Measurements from ENCODE around the gene UBQLN1. TPM values are rescaled to one million over a fixed set of nuclear protein-coding genes. Genes with fewer than 3 reads are reported as not detected.
A peak's percentile ranks its signal among the peaks of the same experiment; 100 is the strongest.
"Not testable (repeated sequence)": the region's sequence is repeated elsewhere in the genome, so short reads cannot be mapped to it uniquely, and the experiment has no call there.

The UBQLN1 gene
- total and polyA plus RNA-seq, 2 donors (not counting 1 experiment from before 2014, with no cell fraction given) = 49.8 to 101 TPM

GRCh38 chr9:83620841-83621636 lies 86.7 kb downstream of the UBQLN1 start:
- WGBS (ENCODE audit: insufficient coverage) = 3% methylated on average over 3 of the region's 7 CpGs
- peaks cover 2% of the 10 kb centered on the region for H3K79me2 ChIP-seq (ENCODE audit: control insufficient read depth, insufficient read depth, low read length)
- no peak for TF ChIP-seq EZH2 (IDR thresholded peaks at IDR 0.05; ENCODE audit: borderline replicate concordance, insufficient read depth, low read depth, low read length, poor library complexity, severe bottlenecking)
- TF ChIP-seq, protein P1, sequence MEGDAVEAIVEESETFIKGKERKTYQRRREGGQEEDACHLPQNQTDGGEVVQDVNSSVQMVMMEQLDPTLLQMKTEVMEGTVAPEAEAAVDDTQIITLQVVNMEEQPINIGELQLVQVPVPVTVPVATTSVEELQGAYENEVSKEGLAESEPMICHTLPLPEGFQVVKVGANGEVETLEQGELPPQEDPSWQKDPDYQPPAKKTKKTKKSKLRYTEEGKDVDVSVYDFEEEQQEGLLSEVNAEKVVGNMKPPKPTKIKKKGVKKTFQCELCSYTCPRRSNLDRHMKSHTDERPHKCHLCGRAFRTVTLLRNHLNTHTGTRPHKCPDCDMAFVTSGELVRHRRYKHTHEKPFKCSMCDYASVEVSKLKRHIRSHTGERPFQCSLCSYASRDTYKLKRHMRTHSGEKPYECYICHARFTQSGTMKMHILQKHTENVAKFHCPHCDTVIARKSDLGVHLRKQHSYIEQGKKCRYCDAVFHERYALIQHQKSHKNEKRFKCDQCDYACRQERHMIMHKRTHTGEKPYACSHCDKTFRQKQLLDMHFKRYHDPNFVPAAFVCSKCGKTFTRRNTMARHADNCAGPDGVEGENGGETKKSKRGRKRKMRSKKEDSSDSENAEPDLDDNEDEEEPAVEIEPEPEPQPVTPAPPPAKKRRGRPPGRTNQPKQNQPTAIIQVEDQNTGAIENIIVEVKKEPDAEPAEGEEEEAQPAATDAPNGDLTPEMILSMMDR (IDR thresholded peaks at IDR 0.05) = peak; percentile 58
- peaks cover 9 to 21% of the 10 kb centered on the region in 2 donors for H3K4me1 ChIP-seq (ENCODE audit: control insufficient read depth in 2 of 2, insufficient read depth in 2 of 2, low read length in 2 of 2)
- no peaks in the 10 kb centered on the region for H4K20me1 ChIP-seq (ENCODE audit: control insufficient read depth, insufficient read depth, low read length, poor library complexity, severe bottlenecking)
- DNase-seq (peak; percentile 70), ATAC-seq (ENCODE audit: low read depth) (no peak)
- H3K27me3 ChIP-seq (replicated peaks in 1 of 4; ENCODE audit: control extremely low read depth in 1 of 4, control insufficient read depth in 3 of 4, insufficient read depth in 4 of 4, low read length in 3 of 4) = no peaks in the 10 kb centered on the region
- intact Hi-C loops (cut with micrococcal nuclease) = loop anchor here (1.0 to 5.0 kb wide), 2 partner anchors 28 to 641 kb away; no protein-coding TSS in a partner anchor
- peaks cover 33% of the 10 kb centered on the region for H3K4me1 Mint-ChIP-seq
- no peak overlapping the region for H3K9ac ChIP-seq (ENCODE audit: low read length)
- no peaks in the 10 kb centered on the region for H3K36me3 ChIP-seq (replicated peaks in 1 of 2; ENCODE audit: control extremely low read depth in 1 of 2, control insufficient read depth in 1 of 2, extremely low read depth in 1 of 2, insufficient read depth in 2 of 2, low read length in 1 of 2)
- H2AFZ ChIP-seq (ENCODE audit: insufficient read depth, low read depth, low read length, poor library complexity, severe bottlenecking) = peak overlapping the region; percentile 0
- ChIA-PET CTCF (interaction anchor here (0.6 to 2.5 kb wide), 33 partner anchors 8 to 640 kb away, joined by 3 to 78 read pairs (median 4); partner anchors contain the start of gene UBQLN1), POLR2A (interaction anchor here (0.6 to 1.2 kb wide), 3 partner anchors 28 to 86 kb away, joined by 3 to 5 read pairs (median 3); partner anchors contain the start of gene UBQLN1)
- no peaks in the 10 kb centered on the region for H3K9me3 ChIP-seq (ENCODE audit: control extremely low read depth in 1 of 3, control insufficient read depth in 2 of 3, insufficient read depth in 1 of 3, low read length in 2 of 3)
- H3K4me3 Mint-ChIP-seq = peak overlapping the region; percentile 46
- H3K4me2 ChIP-seq (replicated peaks; ENCODE audit: low read depth, low read length, poor library complexity, severe bottlenecking) = no peak overlapping the region
- H3K27ac Mint-ChIP-seq = peak overlapping the region; percentile 13
- no peaks in the 10 kb centered on the region for H3K27me3 Mint-ChIP-seq
- no peaks in the 10 kb centered on the region for H3K9me3 Mint-ChIP-seq (ENCODE audit: insufficient read depth)
- no peak overlapping the region for H3K4me3 ChIP-seq (ENCODE audit: control extremely low read depth in 1 of 5, extremely low read depth in 1 of 5, insufficient read depth in 1 of 5, low read depth in 2 of 5, low read length in 4 of 5)
- no peak overlapping the region for H3K27ac ChIP-seq (ENCODE audit: low read length in 2 of 2)

GRCh38 chr9:83617299-83617698 lies 90.5 kb downstream of the UBQLN1 start:
- H3K4me3 Mint-ChIP-seq = no peak overlapping the region
- H3K27me3 Mint-ChIP-seq = peaks cover 7% of the 10 kb centered on the region
- no peak overlapping the region for H3K27ac Mint-ChIP-seq
- Histone ChIP-seq H3K9me3 (ENCODE audit: control extremely low read depth in 1 of 3, control insufficient read depth in 2 of 3, insufficient read depth in 1 of 3, low read length in 2 of 3) (peaks cover 0 to 3% (median 0%) of the 10 kb centered on the region in 3 donors), H3K36me3 (replicated peaks in 1 of 2; ENCODE audit: control extremely low read depth in 1 of 2, control insufficient read depth in 1 of 2, extremely low read depth in 1 of 2, insufficient read depth in 2 of 2, low read length in 1 of 2) (no peaks in the 10 kb centered on the region), H3K9ac (ENCODE audit: low read length) (no peak overlapping the region), H3K79me2 (ENCODE audit: control insufficient read depth, insufficient read depth, low read length) (no peaks in the 10 kb centered on the region), H3K4me3 (ENCODE audit: control extremely low read depth in 1 of 5, extremely low read depth in 1 of 5, insufficient read depth in 1 of 5, low read depth in 2 of 5, low read length in 4 of 5) (no peak overlapping the region), H3K4me1 (ENCODE audit: control insufficient read depth in 2 of 2, insufficient read depth in 2 of 2, low read length in 2 of 2) (peaks cover 0 to 6% of the 10 kb centered on the region in 2 donors), H3K27ac (ENCODE audit: low read length in 2 of 2) (no peak overlapping the region), H3K27me3 (replicated peaks in 1 of 4; ENCODE audit: control extremely low read depth in 1 of 4, control insufficient read depth in 3 of 4, insufficient read depth in 4 of 4, low read length in 3 of 4) (peaks cover 0 to 2% (median 0%) of the 10 kb centered on the region in 4 experiments), H4K20me1 (ENCODE audit: control insufficient read depth, insufficient read depth, low read length, poor library complexity, severe bottlenecking) (no peaks in the 10 kb centered on the region), H3K4me2 (replicated peaks; ENCODE audit: low read depth, low read length, poor library complexity, severe bottlenecking) (no peak overlapping the region), H2AFZ (ENCODE audit: insufficient read depth, low read depth, low read length, poor library complexity, severe bottlenecking) (no peak overlapping the region)
- WGBS (ENCODE audit: insufficient coverage) = no CpG with 5 or more reads among the region's 1 CpG
- CTCF ChIA-PET = no interaction called here
- intact Hi-C loops (cut with micrococcal nuclease) = no loop called here
- no peak for ATAC-seq (ENCODE audit: low read depth)
- no peak for TF ChIP-seq EZH2 (IDR thresholded peaks at IDR 0.05; ENCODE audit: borderline replicate concordance, insufficient read depth, low read depth, low read length, poor library complexity, severe bottlenecking)
- TF ChIP-seq, protein P1 (IDR thresholded peaks at IDR 0.05) = no peak
- no peaks in the 10 kb centered on the region for H3K9me3 Mint-ChIP-seq (ENCODE audit: insufficient read depth)
- POLR2A ChIA-PET = no interaction called here
- H3K4me1 Mint-ChIP-seq = peaks cover 12% of the 10 kb centered on the region
- DNase-seq = no peak

- H4K20me1 ChIP-seq (ENCODE audit: control insufficient read depth, insufficient read depth, low read length, poor library complexity, severe bottlenecking); H3K4me2 ChIP-seq (replicated peaks; ENCODE audit: low read depth, low read length, poor library complexity, severe bottlenecking); H3K79me2 ChIP-seq (ENCODE audit: control insufficient read depth, insufficient read depth, low read length); H3K27me3 Mint-ChIP-seq; ATAC-seq (ENCODE audit: low read depth); H3K36me3 ChIP-seq (replicated peaks in 1 of 2; ENCODE audit: control extremely low read depth in 1 of 2, control insufficient read depth in 1 of 2, extremely low read depth in 1 of 2, insufficient read depth in 2 of 2, low read length in 1 of 2); H3K27me3 ChIP-seq (replicated peaks in 1 of 4; ENCODE audit: control extremely low read depth in 1 of 4, control insufficient read depth in 3 of 4, insufficient read depth in 4 of 4, low read length in 3 of 4); H3K4me1 ChIP-seq (ENCODE audit: control insufficient read depth in 2 of 2, insufficient read depth in 2 of 2, low read length in 2 of 2); H3K27ac Mint-ChIP-seq; H2AFZ ChIP-seq (ENCODE audit: insufficient read depth, low read depth, low read length, poor library complexity, severe bottlenecking); DNase-seq; H3K9ac ChIP-seq (ENCODE audit: low read length); H3K4me3 Mint-ChIP-seq; H3K4me1 Mint-ChIP-seq; H3K9me3 Mint-ChIP-seq (ENCODE audit: insufficient read depth); intact Hi-C loops (cut with micrococcal nuclease); H3K4me3 ChIP-seq (ENCODE audit: control extremely low read depth in 1 of 5, extremely low read depth in 1 of 5, insufficient read depth in 1 of 5, low read depth in 2 of 5, low read length in 4 of 5); H3K27ac ChIP-seq (ENCODE audit: low read length in 2 of 2); POLR2A ChIA-PET; CTCF ChIA-PET: not testable (repeated sequence)
- H3K9me3 ChIP-seq (ENCODE audit: control extremely low read depth in 1 of 3, control insufficient read depth in 2 of 3, insufficient read depth in 1 of 3, low read length in 2 of 3) = peaks cover 0 to 14% (median 2%) of the 10 kb centered on the region in 3 donors
- WGBS (ENCODE audit: insufficient coverage) = 94% methylated on average over 2 of the region's 3 CpGs
Observed at GRCh38 chr9:83613298-83613697, 94.5 kb downstream of the UBQLN1 start.

All from B cell (primary cell).